Stimulated activated CD8-positive, alpha-beta memory T cell treated with anti-CD3 and anti-CD28 coated beads, Interleukin-4, amount 100 ng/mL, for 4 hours (primary cell): Measurements from ENCODE around the gene CHCHD3.
"Not testable (repeated sequence)": the region's sequence is repeated elsewhere in the genome, so short reads cannot be mapped to it uniquely, and the experiment has no call there.

ENCODE experiments used
- DNase-seq, 2 donors: peaks; one replicate each; pipeline ENCODE4 v3.0.0-alpha.2; 2020; ENCODE audit warnings: low read depth in 2 of 2, low spot score in 1 of 2

CHCHD3 gene

GRCh38 chr7:133047321-133047720 is 34.6 kb downstream of the CHCHD3 start:
- DNase-seq: no peak

- DNase-seq: no peak
Observed at GRCh38 chr7:133044722-133045473, 37.0 kb downstream of the CHCHD3 start.

GRCh38 chr7:133040674-133041073 is 41.2 kb downstream of the CHCHD3 start:
- DNase-seq: no peak

- no peak for DNase-seq
Observed at GRCh38 chr7:133040178-133040577, 41.7 kb downstream of the CHCHD3 start.

- no peak for DNase-seq
Observed at GRCh38 chr7:133039614-133040013, 42.3 kb downstream of the CHCHD3 start.

GRCh38 chr7:133036289-133036688 is 45.6 kb downstream of the CHCHD3 start:
- DNase-seq: no peak

- not testable (repeated sequence) for DNase-seq
Observed at GRCh38 chr7:133035240-133035639, 46.6 kb downstream of the CHCHD3 start.

GRCh38 chr7:133030346-133030745 is 51.5 kb downstream of the CHCHD3 start:
- DNase-seq: no peak

- no peak for DNase-seq
Observed at GRCh38 chr7:133029463-133029862, 52.4 kb downstream of the CHCHD3 start.

GRCh38 chr7:133027397-133027796 is 54.5 kb downstream of the CHCHD3 start:
- no peak for DNase-seq

GRCh38 chr7:133026210-133026859 is 55.6 kb downstream of the CHCHD3 start:
- no peak for DNase-seq

GRCh38 chr7:133025056-133025455 is 56.8 kb downstream of the CHCHD3 start:
- no peak for DNase-seq

GRCh38 chr7:133024596-133024995 is 57.3 kb downstream of the CHCHD3 start:
- no peak for DNase-seq

GRCh38 chr7:133023370-133024071 is 58.4 kb downstream of the CHCHD3 start:
- DNase-seq: no peak

GRCh38 chr7:133022661-133023060 is 59.2 kb downstream of the CHCHD3 start:
- no peak for DNase-seq

- no peak for DNase-seq
Observed at GRCh38 chr7:133021196-133021595, 60.7 kb downstream of the CHCHD3 start.

- no peak for DNase-seq
Observed at GRCh38 chr7:133020496-133020895, 61.4 kb downstream of the CHCHD3 start.

- DNase-seq: no peak
Observed at GRCh38 chr7:133019590-133019989, 62.3 kb downstream of the CHCHD3 start.

GRCh38 chr7:133016604-133017003 is 65.3 kb downstream of the CHCHD3 start:
- no peak for DNase-seq

- DNase-seq: no peak
Observed at GRCh38 chr7:133015888-133016287, 66.0 kb downstream of the CHCHD3 start.

- no peak for DNase-seq
Observed at GRCh38 chr7:133011746-133012145, 70.1 kb downstream of the CHCHD3 start.
